Measurements from ENCODE around the gene B9D1.
A peak's percentile ranks its signal among the peaks of the same experiment; 100 is the strongest.

B9D1 gene

GRCh38 chr17:19311421-19312215 is 50.9 kb downstream of the B9D1 start:
- ATAC-seq (ENCODE audit: low read depth) (no peak), DNase-seq (ENCODE audit: low spot score in 2 of 2) (no peak)
- Mint-ChIP-seq H3K27me3 (no peaks in the 10 kb centered on the region), H3K27ac (no peak overlapping the region), H3K4me1 (peaks cover 10% of the 10 kb centered on the region), H3K36me3 (peaks cover 16% of the 10 kb centered on the region), H3K4me3 (no peak overlapping the region), H3K9me3 (no peaks in the 10 kb centered on the region)

DNA sequence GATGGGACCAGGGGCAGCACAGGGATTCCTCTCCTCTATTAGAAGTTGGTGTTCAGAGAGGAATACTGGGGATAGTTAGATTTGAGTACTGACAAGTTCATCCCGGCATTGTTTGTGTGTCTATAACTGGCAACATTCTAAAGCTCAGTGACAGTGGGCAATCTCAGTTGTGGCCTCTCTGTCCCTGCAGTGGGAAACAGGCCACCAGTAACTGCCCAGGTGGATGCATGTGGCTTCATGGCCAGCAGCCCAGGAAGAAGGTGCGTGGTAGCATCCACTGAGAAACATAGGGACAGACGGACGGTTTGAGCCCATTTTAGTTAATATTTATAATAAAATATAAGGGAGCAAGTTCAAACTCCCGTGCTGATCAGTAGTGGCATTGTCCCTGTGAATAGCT is 51.5 kb downstream of the B9D1 start:
- Mint-ChIP-seq H3K4me1 (peaks cover 16% of the 10 kb centered on the region), H3K27ac (no peak overlapping the region), H3K4me3 (no peak overlapping the region), H3K36me3 (peaks cover 16% of the 10 kb centered on the region), H3K9me3 (no peaks in the 10 kb centered on the region), H3K27me3 (no peaks in the 10 kb centered on the region)
- DNase-seq (ENCODE audit: low spot score in 2 of 2) (no peak), ATAC-seq (ENCODE audit: low read depth) (no peak)

- peaks cover 14% of the 10 kb centered on the region for H3K36me3 Mint-ChIP-seq
- ATAC-seq (ENCODE audit: low read depth) (no peak), DNase-seq (ENCODE audit: low spot score in 2 of 2) (no peak)
- no peak overlapping the region for H3K4me3 Mint-ChIP-seq
- H3K9me3 Mint-ChIP-seq: no peaks in the 10 kb centered on the region
- no peak overlapping the region for H3K27ac Mint-ChIP-seq
- H3K27me3 Mint-ChIP-seq: no peaks in the 10 kb centered on the region
- H3K4me1 Mint-ChIP-seq: peaks cover 25% of the 10 kb centered on the region
Measured at GRCh38 chr17:19310151-19310550, 52.4 kb downstream of the B9D1 start.

GRCh38 chr17:19309701-19310100 is 52.8 kb downstream of the B9D1 start:
- Mint-ChIP-seq H3K27me3 (no peaks in the 10 kb centered on the region), H3K36me3 (peaks cover 13% of the 10 kb centered on the region), H3K4me1 (peaks cover 27% of the 10 kb centered on the region), H3K27ac (no peak overlapping the region), H3K4me3 (no peak overlapping the region), H3K9me3 (no peaks in the 10 kb centered on the region)
- DNase-seq (ENCODE audit: low spot score in 2 of 2): no peak
- no peak for ATAC-seq (ENCODE audit: low read depth)

- peaks cover 37% of the 10 kb centered on the region for H3K4me1 Mint-ChIP-seq
Measured at GRCh38 chr17:19308398-19308797, 54.1 kb downstream of the B9D1 start.

GRCh38 chr17:19307521-19307920 is 55.0 kb downstream of the B9D1 start:
- DNase-seq (ENCODE audit: low spot score in 2 of 2) (no peak), ATAC-seq (ENCODE audit: low read depth) (no peak)
- Mint-ChIP-seq H3K27ac (peak overlapping the region; percentile 83), H3K27me3 (no peaks in the 10 kb centered on the region), H3K4me1 (peaks cover 46% of the 10 kb centered on the region), H3K36me3 (peaks cover 3% of the 10 kb centered on the region), H3K4me3 (peak overlapping the region; percentile 57), H3K9me3 (no peaks in the 10 kb centered on the region)

More at GRCh38 chr17:19308398-19308797, 54.1 kb downstream of the B9D1 start:
- DNase-seq (ENCODE audit: low spot score in 2 of 2) (no peak), ATAC-seq (ENCODE audit: low read depth) (no peak)
- no peak overlapping the region for H3K4me3 Mint-ChIP-seq
- no peaks in the 10 kb centered on the region for H3K9me3 Mint-ChIP-seq
- H3K27me3 Mint-ChIP-seq: no peaks in the 10 kb centered on the region
- peak overlapping the region; percentile 42 for H3K27ac Mint-ChIP-seq
- peaks cover 6% of the 10 kb centered on the region for H3K36me3 Mint-ChIP-seq

DNA sequence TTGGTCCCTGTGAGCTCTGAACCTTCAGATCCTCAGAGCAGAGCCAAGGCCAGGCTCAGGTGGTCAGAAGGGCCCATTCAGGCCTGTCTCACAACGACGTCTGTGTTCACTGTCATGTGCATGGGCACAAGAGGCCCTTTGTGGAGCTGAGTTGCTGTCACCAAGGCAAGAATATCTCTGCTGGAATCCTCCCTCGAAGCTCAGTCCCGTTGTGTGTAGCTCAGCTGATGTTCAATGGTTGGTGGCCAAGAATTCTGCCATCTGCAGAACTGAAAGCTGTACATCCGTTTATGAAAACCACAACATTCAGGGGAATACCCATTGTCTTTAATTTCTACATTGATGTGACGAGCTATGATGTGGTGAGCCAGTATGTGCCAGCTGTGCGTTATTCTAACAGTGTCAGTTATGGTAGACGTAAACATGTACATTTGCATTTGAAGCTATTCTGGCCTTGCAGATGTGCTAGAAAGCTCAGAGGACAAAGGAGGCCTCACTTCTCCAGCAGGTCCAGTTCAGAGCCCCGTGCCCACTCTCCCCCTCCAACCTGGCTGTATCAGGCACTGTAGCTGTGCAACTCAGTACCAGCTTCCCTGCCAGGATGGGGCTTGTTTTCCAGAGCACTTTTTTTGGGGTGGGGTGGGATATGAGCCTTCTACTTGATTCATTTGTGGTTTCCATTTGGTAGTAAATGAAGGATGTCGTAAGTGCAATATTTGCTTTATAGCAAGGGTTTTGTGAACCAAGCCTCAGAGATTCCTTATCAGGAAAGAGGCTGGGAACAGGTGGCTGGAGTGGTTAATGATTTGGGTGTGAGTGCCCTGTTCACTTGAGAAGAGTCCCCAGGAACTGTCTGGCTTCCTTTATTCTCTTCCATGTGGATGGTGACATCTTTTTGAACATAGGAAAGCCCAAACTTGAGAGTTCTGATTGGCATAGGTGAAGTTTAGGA is 56.1 kb downstream of the B9D1 start:
- Mint-ChIP-seq H3K27ac (peak overlapping the region; percentile 83), H3K36me3 (peaks cover 2% of the 10 kb centered on the region), H3K4me3 (peak overlapping the region; percentile 41), H3K9me3 (no peaks in the 10 kb centered on the region), H3K27me3 (no peaks in the 10 kb centered on the region), H3K4me1 (peaks cover 46% of the 10 kb centered on the region)
- ATAC-seq (ENCODE audit: low read depth): peak; percentile 84
- DNase-seq (ENCODE audit: low spot score in 2 of 2): peak; percentile 51 to 70

- Mint-ChIP-seq H3K4me3 (no peak overlapping the region), H3K27ac (peak overlapping the region; percentile 83), H3K4me1 (peaks cover 46% of the 10 kb centered on the region), H3K9me3 (no peaks in the 10 kb centered on the region), H3K36me3 (peaks cover 2% of the 10 kb centered on the region), H3K27me3 (no peaks in the 10 kb centered on the region)
- DNase-seq (ENCODE audit: low spot score in 2 of 2) (no peak), ATAC-seq (ENCODE audit: low read depth) (no peak)
Measured at GRCh38 chr17:19305761-19306159, 56.8 kb downstream of the B9D1 start.

GRCh38 chr17:19305256-19305655 is 57.3 kb downstream of the B9D1 start:
- H3K4me1 Mint-ChIP-seq: peaks cover 46% of the 10 kb centered on the region
- DNase-seq (ENCODE audit: low spot score in 2 of 2): no peak
- peak overlapping the region; percentile 83 for H3K27ac Mint-ChIP-seq
- H3K4me3 Mint-ChIP-seq: peak overlapping the region; percentile 17
- H3K27me3 Mint-ChIP-seq: no peaks in the 10 kb centered on the region
- no peak for ATAC-seq (ENCODE audit: low read depth)
- H3K9me3 Mint-ChIP-seq: no peaks in the 10 kb centered on the region
- H3K36me3 Mint-ChIP-seq: peaks cover 2% of the 10 kb centered on the region

DNA sequence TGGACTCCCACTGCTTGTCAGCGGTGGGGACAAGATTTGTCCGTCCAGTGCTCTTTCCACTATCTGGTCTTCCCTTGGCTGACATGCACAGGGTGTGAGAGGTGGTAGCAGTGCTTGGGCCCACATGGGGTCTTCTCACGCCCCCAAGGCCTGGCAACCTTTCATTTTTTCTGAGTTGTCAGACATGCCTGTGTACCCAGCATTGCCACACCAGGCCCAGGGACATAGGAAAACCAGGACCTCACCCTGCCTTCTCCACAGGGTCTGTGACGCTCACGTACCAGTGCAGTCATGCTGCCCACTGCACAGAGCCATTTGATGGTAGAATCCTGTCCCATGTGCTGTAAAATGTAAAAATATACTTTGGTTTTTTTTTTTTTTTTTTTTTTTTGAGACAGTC is 57.8 kb downstream of the B9D1 start:
- DNase-seq (ENCODE audit: low spot score in 2 of 2): no peak
- no peak for ATAC-seq (ENCODE audit: low read depth)
- Mint-ChIP-seq H3K4me3 (no peak overlapping the region), H3K27ac (peak overlapping the region; percentile 83), H3K9me3 (no peaks in the 10 kb centered on the region), H3K36me3 (peaks cover 2% of the 10 kb centered on the region), H3K4me1 (peaks cover 46% of the 10 kb centered on the region), H3K27me3 (no peaks in the 10 kb centered on the region)

GRCh38 chr17:19304209-19304608 is 58.3 kb downstream of the B9D1 start:
- peaks cover 46% of the 10 kb centered on the region for H3K4me1 Mint-ChIP-seq
- peak overlapping the region; percentile 12 for H3K4me3 Mint-ChIP-seq
- H3K9me3 Mint-ChIP-seq: no peaks in the 10 kb centered on the region
- no peak for DNase-seq (ENCODE audit: low spot score in 2 of 2)
- ATAC-seq (ENCODE audit: low read depth): no peak
- peaks cover 2% of the 10 kb centered on the region for H3K36me3 Mint-ChIP-seq
- peak overlapping the region; percentile 83 for H3K27ac Mint-ChIP-seq
- no peaks in the 10 kb centered on the region for H3K27me3 Mint-ChIP-seq

DNA sequence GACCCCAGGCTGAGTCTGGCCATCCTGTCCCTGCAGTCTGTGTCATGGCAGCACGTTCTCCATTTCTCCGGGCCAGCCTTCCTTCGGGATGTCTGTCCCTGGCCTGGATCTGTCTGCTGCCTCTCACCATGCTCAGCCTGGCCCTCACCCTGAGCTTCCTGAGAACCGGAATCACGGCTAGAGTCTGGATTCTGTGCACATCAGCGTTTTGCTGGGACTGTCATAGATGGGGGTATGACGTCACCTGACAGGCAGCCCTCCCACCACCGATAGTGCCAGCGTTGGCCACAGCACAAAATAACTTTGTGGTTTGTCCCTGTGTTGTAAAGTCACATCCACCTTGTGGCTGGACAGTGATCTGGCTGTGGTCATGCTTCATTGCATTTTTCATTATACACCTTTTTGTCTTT is 59.2 kb downstream of the B9D1 start:
- DNase-seq (ENCODE audit: low spot score in 2 of 2): no peak
- Mint-ChIP-seq H3K4me1 (peaks cover 45% of the 10 kb centered on the region), H3K9me3 (no peaks in the 10 kb centered on the region), H3K27ac (peak overlapping the region; percentile 82), H3K36me3 (peaks cover 1% of the 10 kb centered on the region), H3K4me3 (no peak overlapping the region), H3K27me3 (no peaks in the 10 kb centered on the region)
- ATAC-seq (ENCODE audit: low read depth): no peak

DNA sequence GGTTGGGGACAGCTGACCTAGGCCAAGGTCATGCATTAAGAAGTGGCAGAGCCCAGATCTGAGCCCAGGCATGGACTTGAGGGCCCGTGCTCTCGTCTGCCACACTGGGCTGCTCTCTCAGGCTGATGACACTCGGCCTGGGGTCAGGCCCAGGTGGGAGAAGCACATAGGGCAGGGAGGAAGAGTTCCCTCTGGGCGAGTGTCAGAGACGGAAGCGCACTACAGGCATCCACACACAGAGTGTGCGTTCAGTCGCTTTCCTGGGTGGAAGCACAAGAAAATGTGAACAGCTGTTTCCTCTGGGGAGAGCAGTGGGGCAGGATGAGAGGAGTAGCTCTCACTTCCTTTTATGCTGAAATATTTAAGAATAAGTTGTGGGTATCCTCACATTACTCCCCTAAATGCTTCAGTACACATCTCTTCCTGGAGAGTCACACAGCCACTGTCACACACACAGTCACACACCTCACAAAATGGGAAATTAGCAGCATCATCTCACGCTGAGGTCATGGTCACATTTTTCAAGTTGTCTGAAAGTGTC is 59.7 kb downstream of the B9D1 start:
- Mint-ChIP-seq H3K27me3 (no peaks in the 10 kb centered on the region), H3K9me3 (no peaks in the 10 kb centered on the region), H3K4me1 (peaks cover 43% of the 10 kb centered on the region), H3K4me3 (peak overlapping the region; percentile 21), H3K27ac (peak overlapping the region; percentile 82), H3K36me3 (no peaks in the 10 kb centered on the region)
- DNase-seq (ENCODE audit: low spot score in 2 of 2): no peak
- ATAC-seq (ENCODE audit: low read depth): peak; percentile 53

DNA sequence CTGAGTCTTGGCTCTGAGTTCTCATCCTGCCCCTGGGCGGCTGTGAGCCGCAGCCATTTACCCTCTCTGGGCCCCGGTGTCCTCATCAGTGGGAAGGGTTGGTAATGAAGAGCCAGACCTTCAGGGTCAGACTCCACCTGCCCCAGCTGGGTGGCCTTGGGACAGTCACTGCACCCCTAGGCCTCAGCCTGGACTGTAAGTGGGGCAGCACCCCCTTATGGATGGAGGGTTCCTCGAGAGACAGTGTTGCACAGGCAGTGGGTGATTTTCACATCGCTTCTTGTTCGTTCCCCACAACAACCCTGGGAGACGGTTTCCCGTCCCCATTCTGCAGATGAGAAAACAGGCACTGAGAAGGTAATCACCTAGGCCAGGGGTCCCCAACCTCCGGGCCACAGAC is 60.5 kb downstream of the B9D1 start:
- Mint-ChIP-seq H3K4me1 (peaks cover 41% of the 10 kb centered on the region), H3K36me3 (peaks cover 2% of the 10 kb centered on the region), H3K27ac (no peak overlapping the region), H3K9me3 (no peaks in the 10 kb centered on the region), H3K4me3 (no peak overlapping the region), H3K27me3 (no peaks in the 10 kb centered on the region)
- DNase-seq (ENCODE audit: low spot score in 2 of 2) (no peak), ATAC-seq (ENCODE audit: low read depth) (no peak)
